Measurements from ENCODE around the gene FRG2.
"Not testable (repeated sequence)": the region's sequence is repeated elsewhere in the genome, so short reads cannot be mapped to it uniquely, and the experiment has no call there.

The FRG2 gene

GRCh38 chr4:190027156-190027555, at the start of gene FRG2:
Gene FRG2, minus strand, starts transcription at chr4:190027256. Its CDS starts 52 bp downstream, at chr4:190027204.
- DNase-seq, result not testable (repeated sequence)

DNA sequence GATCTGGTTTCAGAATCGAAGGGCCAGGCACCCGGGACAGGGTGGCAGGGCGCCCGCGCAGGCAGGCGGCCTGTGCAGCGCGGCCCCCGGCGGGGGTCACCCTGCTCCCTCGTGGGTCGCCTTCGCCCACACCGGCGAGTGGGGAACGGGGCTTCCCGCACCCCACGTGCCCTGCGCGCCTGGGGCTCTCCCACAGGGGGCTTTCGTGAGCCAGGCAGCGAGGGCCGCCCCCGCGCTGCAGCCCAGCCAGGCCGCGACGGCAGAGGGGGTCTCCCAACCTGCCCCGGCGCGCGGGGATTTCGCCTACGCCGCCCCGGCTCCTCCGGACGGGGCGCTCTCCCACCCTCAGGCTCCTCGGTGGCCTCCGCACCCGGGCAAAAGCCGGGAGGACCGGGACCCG, 41.3 kb upstream of the FRG2 start:
- DNase-seq, result not testable (repeated sequence)

GRCh38 chr4:190064805-190065204, 37.7 kb upstream of the FRG2 start:
- not testable (repeated sequence) for DNase-seq

- DNase-seq, result not testable (repeated sequence)
Observed at GRCh38 chr4:190064342-190064741, 37.3 kb upstream of the FRG2 start, which contains the start of gene DBET. Gene DBET, plus strand, starts transcription at chr4:190064502.

DNA sequence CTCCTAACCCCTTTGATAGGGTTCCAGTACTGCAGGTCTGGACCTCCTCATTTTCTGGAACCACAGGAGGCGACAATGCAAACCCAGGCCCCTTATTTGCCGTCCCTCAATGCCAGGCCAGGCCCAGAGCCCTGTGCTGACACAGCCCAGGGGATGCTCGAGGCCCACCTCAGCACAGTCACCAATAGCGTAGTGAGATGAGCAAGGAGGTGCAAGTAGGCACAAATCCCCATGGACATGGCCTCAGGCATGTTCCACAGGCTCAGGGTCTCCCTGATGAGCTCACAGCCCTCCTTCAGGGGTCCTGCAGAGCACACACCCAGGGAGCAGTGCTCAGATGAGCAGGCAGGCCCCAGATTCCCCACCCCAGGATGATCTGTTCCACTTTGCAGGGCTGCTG, 31.9 kb upstream of the FRG2 start:
- DNase-seq, result not testable (repeated sequence)

DNA sequence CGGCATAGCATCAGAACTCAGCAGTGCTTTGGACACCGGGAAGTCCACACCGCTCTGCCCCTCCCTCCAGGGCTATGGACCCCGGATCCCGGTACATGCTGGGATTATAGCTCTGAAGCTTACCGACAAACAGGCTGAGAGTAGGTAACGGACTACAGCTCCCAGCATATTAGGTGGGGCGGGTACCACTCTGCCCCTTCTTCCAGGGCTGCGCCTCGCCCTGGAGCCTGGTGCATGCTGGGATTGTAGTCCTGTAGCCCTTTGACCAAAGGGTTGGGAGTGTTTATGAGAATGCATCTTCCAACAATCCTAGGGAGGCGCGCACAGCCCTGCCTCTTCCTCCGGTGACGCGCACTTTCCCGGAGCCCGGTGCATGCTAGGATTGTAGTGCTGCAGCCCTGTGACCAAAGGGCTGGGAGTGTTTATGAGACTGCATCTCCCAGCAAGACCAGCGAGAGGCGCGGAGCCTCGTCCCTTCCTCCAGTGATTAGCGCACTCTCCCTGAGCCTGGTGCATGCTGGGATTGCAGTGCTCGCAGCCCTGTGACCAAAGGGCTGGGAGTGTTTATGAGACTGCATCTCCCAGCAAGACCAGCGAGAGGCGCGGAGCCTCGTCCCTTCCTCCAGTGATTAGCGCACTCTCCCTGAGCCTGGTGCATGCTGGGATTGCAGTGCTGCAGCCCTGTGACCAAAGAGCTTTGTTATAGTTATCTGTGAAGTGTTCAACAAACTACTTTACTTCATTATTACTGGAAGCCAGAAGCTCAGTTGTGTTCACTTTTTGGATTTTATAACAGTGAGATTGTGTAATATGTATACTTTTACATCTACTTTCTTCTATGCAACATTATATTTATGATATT, 22.6 kb upstream of the FRG2 start:
- DNase-seq, result not testable (repeated sequence)

- not testable (repeated sequence) for DNase-seq
Observed at GRCh38 chr4:190047627-190048026, 20.6 kb upstream of the FRG2 start.

GRCh38 chr4:190040873-190041272, 13.8 kb upstream of the FRG2 start:
- DNase-seq, result not testable (repeated sequence)

DNA sequence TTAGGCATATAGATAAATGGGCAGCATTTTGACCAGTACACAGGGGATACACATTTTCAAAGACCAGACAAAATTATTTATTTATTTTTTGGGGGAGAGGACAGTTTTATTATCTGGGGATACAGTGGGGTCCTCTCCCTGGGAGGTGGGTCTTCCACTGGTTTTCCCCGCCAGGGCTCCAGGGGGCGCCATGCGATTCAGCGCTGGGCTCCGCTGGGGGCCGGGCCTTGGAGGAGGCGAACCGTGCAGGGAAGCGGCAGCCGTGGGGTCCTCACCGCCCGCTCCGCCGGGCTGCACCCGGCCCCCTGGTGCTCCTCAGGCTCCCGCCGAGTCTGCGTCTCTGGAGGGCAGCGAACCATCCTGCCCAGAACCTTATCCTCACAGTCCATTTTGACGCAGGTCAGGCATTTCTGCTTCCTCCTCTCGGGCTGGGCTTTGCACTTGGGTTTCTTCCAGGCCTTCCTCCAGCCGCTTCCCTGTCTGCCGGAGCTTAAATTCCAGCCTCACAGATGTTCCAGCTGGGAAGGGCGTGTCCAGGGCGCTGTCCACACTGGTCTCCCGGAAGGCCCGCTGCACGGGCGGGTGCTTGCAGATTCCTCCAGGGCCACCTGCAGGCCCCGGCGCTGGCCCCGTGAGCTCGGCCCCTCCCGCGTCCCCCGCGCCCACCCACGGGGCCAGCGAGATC, 10.8 kb upstream of the FRG2 start:
- not testable (repeated sequence) for DNase-seq

DNA sequence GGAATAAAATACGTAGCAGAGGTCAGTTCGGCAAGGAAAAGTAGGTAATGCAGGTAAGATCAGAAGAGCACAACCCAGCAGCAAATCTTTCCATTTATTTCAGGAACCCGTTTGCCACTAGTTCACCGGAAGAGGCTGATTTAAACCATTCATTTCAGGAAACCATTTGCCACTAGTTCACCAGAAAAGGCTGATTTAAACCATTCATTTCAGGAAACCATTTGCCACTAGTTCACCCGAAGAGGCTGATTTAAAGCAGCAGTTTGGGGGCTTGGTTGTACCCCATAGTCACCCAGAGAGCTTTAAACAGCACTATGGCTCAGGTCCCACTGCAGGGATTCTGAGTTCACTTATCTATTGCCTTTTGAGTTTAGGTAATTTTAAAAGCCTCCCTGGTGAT, 4.2 kb upstream of the FRG2 start:
- DNase-seq, result not testable (repeated sequence)

- not testable (repeated sequence) for DNase-seq
Observed at GRCh38 chr4:190022614-190023281, 4.3 kb downstream of the FRG2 start.

DNA sequence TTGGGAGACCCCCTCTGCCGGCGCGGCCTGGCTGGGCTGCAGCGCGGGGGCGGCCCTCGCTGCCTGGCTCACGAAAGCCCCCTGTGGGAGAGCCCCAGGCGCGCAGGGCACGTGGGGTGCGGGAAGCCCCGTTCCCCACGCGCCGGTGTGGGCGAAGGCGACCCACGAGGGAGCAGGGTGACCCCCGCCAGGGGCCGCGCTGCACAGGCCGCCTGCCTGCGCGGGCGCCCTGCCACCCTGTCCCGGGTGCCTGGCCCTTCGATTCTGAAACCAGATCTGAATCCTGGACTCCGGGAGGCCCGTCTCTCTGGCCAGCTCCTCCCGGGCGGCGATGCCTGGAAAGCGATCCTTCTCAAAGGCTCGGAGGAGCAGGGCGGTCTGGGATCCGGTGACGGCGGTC, 5.1 kb downstream of the FRG2 start:
- DNase-seq, result not testable (repeated sequence)

DNA sequence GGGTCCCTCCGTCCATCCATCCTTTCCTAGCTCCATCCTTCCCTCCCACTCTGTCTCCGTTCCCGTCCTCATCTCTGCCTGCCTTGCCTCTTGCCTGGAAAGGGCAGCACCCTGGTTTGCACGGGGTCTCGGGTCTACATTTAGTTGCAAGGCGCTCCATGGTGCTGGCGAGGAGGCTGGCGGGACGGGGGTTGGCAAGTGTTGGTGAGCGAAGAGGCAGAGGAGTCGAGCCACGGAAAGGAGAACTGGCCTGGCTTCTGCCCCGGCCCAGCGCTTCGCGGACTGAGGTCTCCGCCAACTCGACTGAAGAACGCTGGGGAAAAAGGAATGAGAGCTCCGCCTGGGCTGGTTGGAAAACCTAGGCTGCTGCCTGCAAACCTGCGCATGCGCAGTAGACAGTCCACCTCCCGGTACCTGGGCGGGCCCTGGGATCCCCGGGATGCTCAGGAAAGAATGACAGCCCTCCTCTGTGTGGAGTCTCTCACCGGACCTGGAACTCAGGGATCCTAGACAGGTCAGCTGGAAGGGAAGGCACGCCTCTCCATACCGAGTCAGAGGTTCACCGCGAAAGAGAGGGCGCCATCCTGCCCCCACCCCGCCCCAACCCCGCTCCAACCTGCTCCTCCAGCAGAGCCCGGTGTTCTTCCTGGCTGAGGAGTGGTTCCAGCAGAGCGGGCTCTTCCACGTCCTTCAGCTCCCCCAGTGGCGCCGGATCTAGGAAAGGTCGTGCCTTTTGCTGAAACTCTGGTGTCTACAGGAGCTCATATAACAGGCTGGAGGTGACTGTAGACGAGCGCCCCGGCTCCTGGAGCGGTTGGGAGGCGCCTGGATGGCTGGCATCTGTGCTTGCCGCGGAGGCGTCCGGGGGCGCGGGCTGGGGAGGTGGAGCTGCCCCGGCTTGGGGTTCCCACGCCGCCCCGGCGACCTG, 6.0 kb downstream of the FRG2 start:
- no peak for DNase-seq

GRCh38 chr4:190019859-190020463, 7.1 kb downstream of the FRG2 start:
- DNase-seq, result not testable (repeated sequence)

DNA sequence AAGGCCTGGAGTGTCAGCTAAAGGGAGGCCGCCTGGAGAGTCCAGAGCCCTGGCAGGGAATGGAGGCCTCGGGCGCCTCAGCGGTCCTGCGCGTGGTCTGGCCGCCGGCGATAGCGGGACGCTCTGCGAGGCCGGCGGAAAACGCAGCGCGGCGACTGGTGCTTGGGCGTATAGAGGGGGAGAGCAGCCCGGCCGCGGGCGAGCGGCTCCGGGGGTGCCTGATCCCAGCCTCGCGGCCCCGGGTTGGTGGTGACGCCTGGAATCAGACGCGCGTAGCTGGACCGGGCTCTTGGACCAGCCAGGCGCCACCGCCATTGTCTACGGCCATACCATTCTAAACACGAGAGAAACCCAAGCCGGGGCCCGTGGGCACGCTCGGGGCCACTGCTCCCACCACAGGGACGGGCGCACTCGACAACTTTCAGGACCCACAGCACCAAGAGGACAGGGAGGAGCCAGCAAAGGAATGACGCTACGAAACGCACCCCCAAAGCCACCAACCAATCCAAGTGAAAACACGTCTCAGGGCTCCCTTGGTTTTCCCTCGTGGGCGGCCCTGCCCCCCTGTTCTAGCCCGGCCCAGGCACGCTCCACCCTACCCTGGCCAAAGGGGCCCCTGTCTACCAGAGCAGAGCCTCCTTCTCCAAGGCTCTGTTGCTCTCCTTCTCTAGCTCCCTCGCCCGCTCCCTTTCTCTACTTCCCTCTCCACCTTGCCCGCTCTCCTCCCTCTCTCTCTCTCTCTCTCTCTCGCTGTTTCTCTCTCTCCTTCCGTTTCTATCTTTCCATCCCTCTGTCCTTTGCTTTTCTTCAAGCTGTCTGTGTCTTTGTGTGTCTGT, 7.8 kb downstream of the FRG2 start:
- DNase-seq, result no peak

DNA sequence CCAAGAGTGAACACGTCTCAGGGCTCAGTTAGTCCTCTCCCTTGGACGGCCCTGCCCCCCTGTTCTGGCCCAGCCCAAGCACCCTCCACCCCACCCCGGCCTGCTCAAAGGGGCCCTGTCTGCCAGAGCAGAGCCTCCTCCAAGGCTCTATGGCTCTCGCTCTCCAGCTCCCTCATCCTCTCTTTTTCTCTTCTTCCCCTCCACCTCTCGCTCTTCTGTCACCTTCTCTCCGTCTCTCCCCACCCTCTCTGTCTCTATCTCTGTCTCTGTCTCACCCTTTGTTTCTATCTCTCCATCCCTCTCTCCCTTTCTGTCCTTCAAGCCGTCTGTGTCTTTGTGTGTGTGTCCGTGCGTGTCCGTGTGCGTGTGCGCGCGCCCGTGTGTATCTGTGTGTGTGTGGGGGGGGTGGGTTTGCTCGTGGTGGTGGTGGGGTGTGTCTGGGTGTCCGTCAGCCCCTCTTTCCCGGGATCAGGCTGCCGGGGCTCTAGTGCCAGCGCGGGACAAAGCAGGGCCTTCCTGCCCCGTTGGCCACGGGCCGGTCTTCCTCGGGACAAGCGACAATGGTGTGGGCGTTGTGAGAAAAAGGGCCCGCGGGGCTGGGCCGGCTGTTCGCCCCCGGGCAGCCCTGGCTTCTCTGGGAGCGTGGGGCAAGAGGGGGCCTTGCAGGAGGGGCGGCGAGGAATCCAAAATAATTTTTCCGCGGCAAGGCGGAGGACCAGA, 8.7 kb downstream of the FRG2 start:
- no peak for DNase-seq

- DNase-seq, result no peak
Observed at GRCh38 chr4:190017357-190018200, 9.5 kb downstream of the FRG2 start.

DNA sequence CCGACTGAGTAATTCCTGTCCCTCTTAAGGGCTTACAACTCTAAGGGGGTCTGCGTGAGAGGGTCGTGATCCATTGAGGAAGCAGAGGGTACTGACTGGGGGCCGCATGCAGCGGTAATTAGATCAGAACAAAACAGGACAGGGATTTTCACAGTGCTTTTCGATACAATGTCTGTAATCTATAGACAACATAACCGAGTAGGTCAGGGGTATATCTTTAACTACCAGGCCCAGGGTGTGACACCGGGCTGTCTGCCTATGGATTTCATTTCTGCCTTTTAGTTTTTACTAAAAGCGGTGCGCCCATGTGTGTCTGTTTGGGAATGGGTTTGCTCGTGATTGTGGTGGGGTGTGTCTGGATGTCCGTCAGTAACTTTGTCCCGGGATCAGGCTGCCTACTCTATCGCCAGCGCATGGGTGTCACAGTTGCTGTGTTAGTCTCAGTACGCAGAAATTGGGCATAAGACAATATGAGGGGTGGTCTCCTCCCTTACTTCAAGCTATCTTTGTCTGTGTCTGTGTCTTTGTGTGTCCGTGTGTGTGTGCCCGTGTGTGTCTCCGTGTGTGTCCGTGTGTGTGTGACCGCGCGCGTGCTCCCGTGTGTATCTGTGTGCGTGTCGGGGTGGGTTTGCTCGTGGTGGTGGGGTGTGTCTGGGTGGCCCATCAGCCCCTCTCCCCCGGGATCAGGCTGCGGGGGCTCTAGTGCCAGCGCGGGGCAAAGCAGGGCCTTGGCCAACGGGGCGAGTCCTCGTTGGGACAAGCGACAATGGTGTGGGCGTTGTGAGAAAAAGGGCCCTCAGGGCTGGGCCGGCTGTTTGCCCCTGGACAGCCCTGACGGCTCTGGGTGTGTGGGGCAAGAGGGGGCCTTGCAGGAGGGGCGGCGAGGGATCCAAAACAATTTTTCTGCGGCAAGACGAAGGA, 10.4 kb downstream of the FRG2 start:
- no peak for DNase-seq

Data from NCI-H1417 treated with DMSO at 0.1 percent for 48 hours (cell line).